EL (cell line): Measurements from ENCODE around the gene CNTNAP2.

Source experiments
- DNase-seq: peaks from one replicate; pipeline ENCODE4 v3.0.0-alpha.2; 2016

CNTNAP2 gene

GRCh38 chr7:148337246-148337965 is 2220.8 kb downstream of the CNTNAP2 start:
- DNase-seq: no peak

- DNase-seq: no peak
Observed at GRCh38 chr7:148337995-148338747, 2221.6 kb downstream of the CNTNAP2 start.

GRCh38 chr7:148340438-148341280 is 2224.1 kb downstream of the CNTNAP2 start:
- DNase-seq: no peak

- no peak for DNase-seq
Observed at GRCh38 chr7:148344406-148344805, 2227.8 kb downstream of the CNTNAP2 start.

GRCh38 chr7:148347981-148348380 is 2231.4 kb downstream of the CNTNAP2 start:
- DNase-seq: no peak

GRCh38 chr7:148348466-148348865 is 2231.9 kb downstream of the CNTNAP2 start:
- no peak for DNase-seq

GRCh38 chr7:148356303-148356702 is 2239.7 kb downstream of the CNTNAP2 start:
- DNase-seq: no peak

GRCh38 chr7:148362541-148362940 is 2245.9 kb downstream of the CNTNAP2 start:
- no peak for DNase-seq

GRCh38 chr7:148367731-148368475 is 2251.3 kb downstream of the CNTNAP2 start:
- DNase-seq: no peak

- no peak for DNase-seq
Observed at GRCh38 chr7:148368562-148368961, 2252.0 kb downstream of the CNTNAP2 start.

GRCh38 chr7:148371280-148371937 is 2254.8 kb downstream of the CNTNAP2 start:
- DNase-seq: no peak

GRCh38 chr7:148374396-148375259 is 2258.0 kb downstream of the CNTNAP2 start:
- DNase-seq: no peak

- DNase-seq: no peak
Observed at GRCh38 chr7:148379677-148380076, 2263.1 kb downstream of the CNTNAP2 start.

GRCh38 chr7:148380596-148381419 is 2264.2 kb downstream of the CNTNAP2 start:
- DNase-seq: no peak

GRCh38 chr7:148382596-148382995 is 2266.0 kb downstream of the CNTNAP2 start:
- no peak for DNase-seq

- no peak for DNase-seq
Observed at GRCh38 chr7:148383651-148384050, 2267.1 kb downstream of the CNTNAP2 start.

- no peak for DNase-seq
Observed at GRCh38 chr7:148385009-148385682, 2268.5 kb downstream of the CNTNAP2 start.

- no peak for DNase-seq
Observed at GRCh38 chr7:148390381-148390780, 2273.8 kb downstream of the CNTNAP2 start.

GRCh38 chr7:148391591-148391990 is 2275.0 kb downstream of the CNTNAP2 start:
- no peak for DNase-seq

- no peak for DNase-seq
Observed at GRCh38 chr7:148394582-148394981, 2278.0 kb downstream of the CNTNAP2 start.
